Fibroblast of mammary gland (primary cell): ENCODE results near the gene TDRD9.

ENCODE experiments used
- DNase-seq: peaks from one replicate; pipeline ENCODE4 v3.0.0-alpha.2; 2010; ENCODE audit warnings: low read depth
- H3K4me3 ChIP-seq: 2 replicates; pipeline ENCODE4 v1.5.1; 2011; ENCODE audit warnings: low read depth, mild to moderate bottlenecking, low read length, moderate library complexity; ENCODE audit not compliant: control insufficient read depth
- TF ChIP-seq, protein P1 (sequence below): conservative IDR thresholded peaks from 2 replicates; pipeline ENCODE4 v1.5.1; 2011; ENCODE audit warnings: low read depth, low read length, inconsistent platforms; ENCODE audit not compliant: control insufficient read depth, insufficient read depth

Gene TDRD9

DNA sequence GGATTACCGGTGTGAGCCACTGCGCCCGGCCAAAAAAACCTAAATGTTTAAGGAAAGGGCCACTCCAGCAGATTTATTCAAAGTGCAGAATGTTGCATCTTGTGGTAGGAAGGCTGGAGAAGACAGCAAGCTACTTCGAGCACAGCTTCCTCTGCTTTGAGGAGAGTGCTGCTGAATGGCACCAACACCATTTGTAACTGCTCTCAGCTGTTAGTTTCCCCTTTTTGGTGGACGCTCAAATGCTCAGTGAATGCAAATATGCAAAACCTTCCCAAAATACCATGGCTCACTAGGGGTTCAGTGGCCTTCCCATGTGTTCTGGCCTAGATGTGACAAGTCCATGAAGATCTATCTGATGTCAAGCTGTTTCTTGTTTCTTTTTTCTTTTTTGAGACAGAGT lies 2.9 kb upstream of the TDRD9 start:
- DNase-seq, result no peak
- H3K4me3 ChIP-seq, result no peak overlapping the region
- TF ChIP-seq, protein P1, sequence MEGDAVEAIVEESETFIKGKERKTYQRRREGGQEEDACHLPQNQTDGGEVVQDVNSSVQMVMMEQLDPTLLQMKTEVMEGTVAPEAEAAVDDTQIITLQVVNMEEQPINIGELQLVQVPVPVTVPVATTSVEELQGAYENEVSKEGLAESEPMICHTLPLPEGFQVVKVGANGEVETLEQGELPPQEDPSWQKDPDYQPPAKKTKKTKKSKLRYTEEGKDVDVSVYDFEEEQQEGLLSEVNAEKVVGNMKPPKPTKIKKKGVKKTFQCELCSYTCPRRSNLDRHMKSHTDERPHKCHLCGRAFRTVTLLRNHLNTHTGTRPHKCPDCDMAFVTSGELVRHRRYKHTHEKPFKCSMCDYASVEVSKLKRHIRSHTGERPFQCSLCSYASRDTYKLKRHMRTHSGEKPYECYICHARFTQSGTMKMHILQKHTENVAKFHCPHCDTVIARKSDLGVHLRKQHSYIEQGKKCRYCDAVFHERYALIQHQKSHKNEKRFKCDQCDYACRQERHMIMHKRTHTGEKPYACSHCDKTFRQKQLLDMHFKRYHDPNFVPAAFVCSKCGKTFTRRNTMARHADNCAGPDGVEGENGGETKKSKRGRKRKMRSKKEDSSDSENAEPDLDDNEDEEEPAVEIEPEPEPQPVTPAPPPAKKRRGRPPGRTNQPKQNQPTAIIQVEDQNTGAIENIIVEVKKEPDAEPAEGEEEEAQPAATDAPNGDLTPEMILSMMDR, result no peak

- DNase-seq, result no peak
Measured at GRCh38 chr14:103927566-103927965, 690 bp upstream of the TDRD9 start.

GRCh38 chr14:103930051-103930604 lies 1.9 kb downstream of the TDRD9 start:
- DNase-seq, result no peak
- TF ChIP-seq, protein P1, result no peak
- H3K4me3 ChIP-seq, result no peak overlapping the region

More at GRCh38 chr14:103927566-103927965, 690 bp upstream of the TDRD9 start:
- TF ChIP-seq, protein P1, result no peak
- no peak overlapping the region for H3K4me3 ChIP-seq

DNA sequence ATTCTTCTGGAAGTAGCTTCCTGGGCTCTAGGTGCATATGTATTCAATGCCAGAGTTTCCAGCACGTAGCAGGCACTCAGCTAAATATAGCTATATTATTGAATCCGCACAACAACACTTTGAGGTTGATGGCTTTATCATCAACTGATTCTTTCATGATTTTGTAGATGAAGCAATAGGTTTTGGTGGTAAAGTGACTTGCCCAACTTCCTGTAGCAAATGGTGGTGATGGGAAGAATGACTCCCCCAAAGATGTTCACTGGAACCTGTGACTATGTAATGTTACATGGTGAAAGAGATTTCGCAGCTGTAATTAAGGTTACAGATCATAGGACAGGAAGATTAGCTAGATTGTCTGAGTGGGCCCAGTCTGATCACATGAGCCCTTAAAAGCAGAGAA lies 3.2 kb downstream of the TDRD9 start:
- TF ChIP-seq, protein P1, result no peak
- no peak overlapping the region for H3K4me3 ChIP-seq
- DNase-seq, result no peak

DNA sequence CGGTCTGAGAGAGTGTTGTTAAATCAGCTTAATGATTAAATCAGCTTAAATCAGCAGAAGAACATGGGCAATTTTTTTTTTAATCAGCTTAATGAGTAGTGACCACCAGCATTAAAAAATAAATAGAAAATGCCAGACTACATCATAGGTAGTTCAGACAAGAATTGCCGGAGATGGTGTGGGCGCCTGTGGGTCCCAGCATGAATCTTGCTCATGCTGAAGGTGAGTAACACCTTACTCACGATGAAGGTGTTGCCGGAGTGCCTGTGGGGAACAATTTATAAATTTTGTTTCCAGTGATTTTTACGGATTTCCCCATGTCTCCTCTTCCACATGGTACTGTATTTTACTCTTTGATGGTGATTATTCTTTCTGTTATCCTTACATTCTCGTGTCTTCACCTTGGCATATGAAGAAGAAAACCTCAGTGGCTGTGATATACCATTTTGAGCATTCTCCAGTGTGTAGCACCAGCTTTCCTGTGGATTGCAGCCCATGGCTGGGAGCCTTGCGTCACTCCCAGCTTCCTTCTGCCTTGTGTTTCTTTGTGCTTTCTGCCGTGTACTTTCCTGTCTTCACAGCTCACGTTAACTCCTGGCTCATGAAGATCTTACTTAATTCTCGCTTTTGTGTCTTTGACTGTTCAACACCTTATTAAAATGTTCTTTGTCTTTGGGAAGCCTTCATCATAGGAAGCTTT lies 4.7 kb downstream of the TDRD9 start:
- TF ChIP-seq, protein P1, result no peak
- H3K4me3 ChIP-seq, result no peak overlapping the region
- no peak for DNase-seq

- TF ChIP-seq, protein P1, result no peak
- no peak overlapping the region for H3K4me3 ChIP-seq
- DNase-seq, result no peak
Measured at GRCh38 chr14:103935102-103935501, 6.8 kb downstream of the TDRD9 start.

DNA sequence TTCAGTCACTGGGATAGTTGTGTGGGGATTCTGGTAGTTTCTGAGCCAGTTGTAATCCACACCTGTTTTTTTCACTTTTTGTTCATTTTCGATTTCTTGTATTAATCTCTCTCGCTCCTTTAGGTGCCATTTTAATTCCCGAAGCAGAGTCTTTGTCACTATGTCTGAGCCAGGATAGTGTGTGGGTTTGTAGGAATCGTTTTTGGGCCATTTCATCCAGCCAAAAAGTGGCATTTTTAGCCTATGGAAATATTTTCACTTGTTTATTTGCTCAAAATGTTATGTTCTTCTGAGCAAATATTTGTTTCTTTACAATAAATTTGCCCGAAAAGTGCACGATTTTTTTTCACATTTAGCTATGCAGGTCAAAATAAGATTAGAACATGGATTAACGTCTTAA lies 13.2 kb downstream of the TDRD9 start:
- no peak overlapping the region for H3K4me3 ChIP-seq
- TF ChIP-seq, protein P1, result no peak
- DNase-seq, result no peak
